ENCODE measurements around the gene GPR18.
"Not testable (repeated sequence)": the region's sequence is repeated elsewhere in the genome, so short reads cannot be mapped to it uniquely, and the experiment has no call there.

GPR18 gene

DNA sequence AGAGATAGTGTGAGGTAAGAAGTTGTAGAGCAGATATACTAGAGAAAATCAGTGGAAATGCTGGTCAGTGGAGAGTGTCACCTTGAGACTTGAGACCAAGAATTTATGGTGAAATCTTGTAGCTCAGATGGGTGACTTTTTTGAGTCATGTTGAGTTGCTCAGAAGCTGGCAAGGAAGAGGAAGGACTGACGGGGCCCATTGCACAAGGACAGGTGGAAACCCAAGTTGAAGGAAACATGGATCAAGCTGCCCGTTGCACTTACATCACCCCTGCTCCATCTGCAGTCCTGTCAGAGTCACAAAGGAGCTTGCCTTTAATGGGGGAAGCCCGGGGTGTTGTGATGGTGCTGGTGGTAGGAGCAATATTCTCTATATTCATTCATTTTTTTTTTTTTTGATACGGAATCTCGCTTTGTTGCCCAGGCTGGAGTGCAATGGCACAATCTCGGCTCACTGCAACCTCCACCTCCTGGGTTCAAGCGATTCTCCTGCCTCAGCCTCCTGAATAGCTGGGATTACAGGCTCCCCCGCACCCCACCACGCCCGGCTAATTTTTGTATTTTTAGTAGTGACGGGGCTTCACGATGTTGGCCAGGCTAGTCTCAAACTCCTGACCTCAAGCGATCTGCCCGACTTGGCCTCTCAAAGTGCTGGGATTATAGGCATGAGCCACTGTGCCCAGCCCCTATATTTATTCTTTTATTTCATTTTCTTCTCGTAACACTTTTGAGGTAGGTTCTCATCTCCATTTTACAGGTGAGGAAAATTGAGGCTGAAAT, 30.1 kb downstream of the GPR18 start:
- peak; percentile 93 for DNase-seq

DNA sequence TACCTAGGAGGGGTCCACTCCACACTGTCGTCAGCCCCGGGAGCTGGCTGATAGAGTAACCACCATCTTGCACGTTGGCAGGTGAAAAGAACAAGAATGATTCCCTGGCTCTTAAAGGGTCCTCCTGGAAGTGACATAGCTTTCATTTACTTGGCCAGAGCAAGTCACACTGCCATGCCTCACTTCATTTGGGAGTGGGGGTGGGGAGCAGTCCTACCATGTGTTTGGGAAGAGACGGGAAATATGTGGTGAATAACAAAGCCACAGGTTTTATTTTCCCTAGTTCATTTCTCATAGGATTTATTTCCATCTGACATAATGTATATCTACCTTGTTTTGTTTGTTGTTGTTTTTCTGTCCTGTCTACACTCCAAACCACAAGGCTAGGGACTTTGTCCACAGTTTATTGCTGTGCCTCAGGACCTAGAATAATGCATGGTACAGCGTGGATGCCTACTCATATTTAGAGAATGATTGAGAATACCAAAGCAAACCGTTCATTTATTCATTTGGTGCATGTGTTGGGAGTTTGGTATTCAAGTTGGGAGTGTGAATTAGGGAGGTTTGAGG, 30.8 kb downstream of the GPR18 start:
- no peak for DNase-seq

DNA sequence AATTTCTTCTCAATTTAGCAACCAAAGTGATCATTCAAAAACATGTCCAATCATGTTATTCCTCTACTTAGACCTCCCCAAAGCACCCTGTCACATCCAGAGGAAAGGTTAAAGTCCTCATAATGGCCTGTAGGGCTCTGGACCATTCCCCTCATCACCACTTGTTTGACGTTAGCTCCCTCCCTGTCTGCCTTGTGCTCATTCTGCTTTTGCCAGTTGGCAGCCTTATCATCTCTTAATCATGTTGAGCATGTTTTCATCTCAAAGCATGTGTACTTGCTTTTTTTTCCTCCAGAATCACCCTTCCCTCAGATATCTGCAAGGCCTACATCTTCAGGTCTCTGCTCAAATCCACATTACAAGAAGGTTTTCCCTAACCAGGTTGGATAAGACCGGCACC, 31.7 kb downstream of the GPR18 start:
- DNase-seq = no peak

DNA sequence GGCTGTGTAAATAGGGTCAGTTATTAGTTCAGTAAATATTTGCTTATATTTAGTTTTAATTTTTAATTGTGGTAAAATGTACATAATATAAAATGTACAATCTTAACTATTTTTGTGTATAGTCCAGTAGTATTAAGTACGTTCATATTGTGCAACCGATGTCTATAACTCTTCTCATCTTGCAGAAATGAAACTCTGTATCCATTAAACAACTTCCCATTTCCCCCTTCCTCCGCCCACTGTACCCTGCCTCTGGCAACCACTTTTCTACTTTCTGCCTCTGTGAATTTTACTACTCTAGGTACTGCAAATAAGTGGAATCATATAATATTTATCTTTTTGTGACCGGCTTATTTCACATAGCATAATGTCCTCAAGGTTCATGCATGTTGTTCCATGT, 33.1 kb downstream of the GPR18 start:
- peak; percentile 19 for DNase-seq

DNA sequence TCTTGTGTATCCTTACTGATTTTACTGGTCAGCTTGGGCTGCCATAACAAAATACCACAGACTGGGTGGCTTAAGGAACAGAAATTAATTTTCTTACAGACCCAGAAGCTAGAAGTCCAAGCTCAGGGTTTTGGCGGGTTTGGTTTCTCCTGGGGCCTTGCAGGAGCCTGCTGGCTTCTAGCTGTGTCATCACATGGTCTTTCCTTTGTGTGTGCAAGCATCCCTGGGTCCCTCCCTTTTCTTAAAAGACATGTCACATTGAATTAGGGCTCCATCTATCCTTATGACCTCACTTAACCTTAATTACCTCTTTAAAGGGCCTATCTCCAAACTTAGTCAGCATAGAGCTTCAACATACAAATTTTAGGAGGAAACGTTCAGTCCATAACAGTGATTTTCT, 34.2 kb downstream of the GPR18 start:
- DNase-seq = no peak

DNA sequence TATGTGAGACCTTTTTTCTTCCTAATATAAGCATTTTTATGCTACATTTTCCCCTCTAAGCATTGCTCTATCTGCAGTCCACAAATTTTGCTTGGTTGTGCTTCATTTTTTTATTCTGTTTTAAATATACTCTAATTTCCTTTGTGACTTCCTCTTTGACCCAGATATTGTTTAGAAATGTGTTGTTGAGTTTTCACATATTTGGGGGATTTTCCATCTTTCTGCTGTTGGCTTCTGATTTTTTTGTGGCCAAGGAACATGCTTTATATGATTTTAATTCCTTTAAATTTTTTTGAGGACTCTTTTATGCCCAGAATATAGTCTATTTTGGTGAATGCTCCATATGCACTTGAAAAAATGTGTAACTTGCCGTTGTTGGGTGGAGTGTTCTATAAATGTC, 34.6 kb downstream of the GPR18 start:
- no peak for DNase-seq

DNA sequence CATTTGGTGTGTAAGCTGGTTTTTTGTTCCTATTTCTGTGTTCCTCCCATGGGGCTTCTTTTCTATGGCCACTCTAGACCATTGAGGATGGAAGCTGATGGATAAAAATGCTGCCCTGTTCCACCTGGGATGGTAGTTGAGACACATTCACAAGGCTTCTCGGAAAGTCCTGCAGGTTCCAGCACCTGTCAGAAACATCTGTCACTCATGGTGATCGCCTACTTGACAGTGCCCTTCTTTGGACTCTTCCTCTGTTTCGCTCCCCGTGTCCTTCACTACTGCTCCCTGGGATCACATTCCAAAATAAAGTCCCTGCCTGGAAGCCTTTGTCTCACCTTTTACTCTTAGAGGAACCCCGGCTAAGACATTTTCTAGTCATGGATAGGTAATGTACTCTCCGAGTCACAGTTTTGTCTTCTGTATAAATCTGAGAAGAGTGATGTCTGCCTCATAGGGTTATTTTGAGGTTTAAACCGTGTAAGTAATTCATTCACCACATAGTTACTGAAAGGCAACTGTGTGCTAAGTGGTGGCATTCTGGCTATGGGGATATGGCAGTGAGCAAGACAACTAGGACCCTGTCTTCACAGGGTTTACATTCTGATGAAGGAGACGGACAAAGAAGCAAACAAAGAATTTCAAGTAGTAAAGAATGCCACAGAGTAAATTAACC, 36.5 kb downstream of the GPR18 start:
- no peak for DNase-seq

DNA sequence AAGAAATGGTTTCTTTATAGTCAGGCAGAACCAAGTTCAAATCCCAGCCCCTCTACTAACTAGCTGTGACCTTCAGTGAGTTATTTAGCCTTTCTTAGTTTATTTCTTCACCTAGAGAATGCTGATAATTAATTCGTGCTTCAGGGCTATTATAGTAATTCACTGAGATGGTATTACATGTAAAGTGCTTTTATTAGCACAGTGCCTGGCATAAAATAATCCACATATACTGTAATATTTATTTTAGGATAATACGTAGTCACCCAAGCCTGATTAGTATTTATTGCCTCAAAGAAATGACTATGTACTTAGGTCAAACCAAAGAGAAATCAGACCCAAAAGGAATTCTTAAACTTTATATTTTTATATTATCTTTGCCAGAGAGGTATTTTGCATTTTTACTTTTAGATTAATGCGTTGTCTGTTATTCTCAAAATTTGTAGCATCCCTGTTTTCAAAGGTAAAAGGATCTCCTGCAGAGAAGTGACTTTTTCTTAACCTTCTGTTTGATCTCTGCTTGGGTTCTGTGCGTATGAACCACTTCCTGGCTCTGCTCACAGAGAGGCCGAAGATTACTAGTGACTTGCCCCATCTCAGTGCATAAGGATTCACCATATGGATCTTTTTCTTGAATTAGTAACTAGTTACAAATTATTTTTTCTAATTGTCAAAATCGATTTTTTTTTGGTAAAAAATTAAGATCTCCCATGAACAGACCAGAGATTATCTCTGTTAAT, 37.8 kb downstream of the GPR18 start:
- DNase-seq = peak; percentile 29

DNA sequence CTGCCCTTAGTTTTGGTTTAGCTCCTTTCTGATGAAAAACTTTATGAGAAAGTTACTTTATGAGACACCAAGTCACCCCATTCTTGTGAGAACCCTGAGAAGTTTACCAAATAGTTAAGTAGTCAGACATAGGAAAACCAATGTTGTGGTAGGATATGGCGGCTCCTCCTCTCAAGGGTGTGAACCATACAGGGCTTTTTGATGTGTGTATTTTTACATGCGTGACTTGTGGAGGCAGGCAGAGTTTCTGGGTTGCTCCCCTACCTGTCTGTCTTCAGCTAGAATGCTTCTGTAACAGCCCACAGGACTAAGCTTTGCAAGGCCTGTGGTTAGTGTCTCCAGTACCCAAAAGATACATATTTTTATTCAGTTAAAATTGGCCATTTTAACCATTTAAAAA, 39.2 kb downstream of the GPR18 start:
- DNase-seq = no peak

DNA sequence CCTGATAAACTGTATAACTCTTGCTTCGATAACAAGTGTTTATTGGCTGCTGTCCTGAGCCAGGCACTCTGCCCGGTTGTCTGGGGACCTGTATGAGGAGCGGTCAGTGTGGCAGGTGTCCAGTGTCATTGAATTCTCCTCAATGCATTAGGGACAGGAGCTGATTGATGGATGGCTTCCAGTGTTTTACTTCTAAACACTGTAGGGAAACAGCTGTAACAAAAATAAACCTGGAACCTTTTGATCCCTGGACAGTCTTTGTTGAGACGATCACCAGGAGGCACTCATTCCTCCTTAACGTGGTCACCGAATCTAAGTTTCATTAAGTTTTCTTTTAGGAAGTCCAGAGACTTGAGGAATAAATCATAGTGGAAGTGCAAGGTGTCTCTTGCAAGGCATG, 39.6 kb downstream of the GPR18 start:
- DNase-seq = no peak

DNA sequence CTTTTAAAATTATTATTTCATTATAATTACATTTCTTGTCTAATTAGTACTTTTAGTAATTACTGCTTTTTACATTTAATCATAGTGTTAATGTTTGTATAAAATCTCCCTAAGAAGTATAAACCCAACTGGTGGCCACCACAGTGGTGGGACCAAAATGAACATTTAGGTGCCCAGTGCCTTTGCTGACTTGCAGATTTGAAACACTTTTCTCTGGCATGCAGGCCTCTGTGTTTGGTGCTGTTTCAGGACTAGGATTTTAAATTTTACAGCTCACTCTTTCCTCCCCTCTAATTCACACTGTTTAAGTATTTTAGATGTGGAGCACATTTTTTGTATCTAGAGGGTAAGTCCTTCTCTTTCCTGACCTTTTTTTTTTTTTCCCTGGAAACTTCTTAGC, 40.1 kb downstream of the GPR18 start:
- DNase-seq = no peak

DNA sequence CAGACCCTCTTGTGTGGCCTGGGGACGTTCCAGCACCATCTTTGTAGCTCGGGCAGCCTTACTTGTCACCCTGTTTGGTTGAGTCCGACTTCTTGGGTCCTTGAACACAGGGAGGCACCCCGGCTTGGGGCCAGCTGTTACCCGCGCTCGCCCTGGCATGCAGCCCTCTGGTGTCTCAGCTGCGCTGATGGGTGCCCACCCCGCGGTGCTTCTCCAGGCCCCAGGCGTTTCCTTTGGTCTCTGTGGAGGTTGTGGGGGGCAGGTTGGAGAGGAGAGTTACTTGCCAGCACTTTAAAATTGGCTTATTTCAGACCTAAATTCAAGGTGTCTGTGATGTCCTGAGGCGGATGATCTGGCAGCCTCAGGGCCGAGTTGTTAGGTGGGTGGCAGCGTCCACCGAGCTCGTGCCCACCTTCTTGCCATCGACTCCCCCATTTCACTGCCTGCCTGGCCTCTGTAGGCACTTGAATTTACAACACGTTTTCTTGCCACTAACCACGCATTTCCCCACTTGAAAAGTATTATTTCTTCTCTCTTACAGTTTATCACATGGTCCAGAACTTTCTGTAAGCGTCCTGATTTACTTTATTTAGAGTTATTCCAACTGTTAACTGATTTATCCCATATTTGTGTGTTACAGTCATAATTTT, 40.6 kb downstream of the GPR18 start:
- no peak for DNase-seq

DNA sequence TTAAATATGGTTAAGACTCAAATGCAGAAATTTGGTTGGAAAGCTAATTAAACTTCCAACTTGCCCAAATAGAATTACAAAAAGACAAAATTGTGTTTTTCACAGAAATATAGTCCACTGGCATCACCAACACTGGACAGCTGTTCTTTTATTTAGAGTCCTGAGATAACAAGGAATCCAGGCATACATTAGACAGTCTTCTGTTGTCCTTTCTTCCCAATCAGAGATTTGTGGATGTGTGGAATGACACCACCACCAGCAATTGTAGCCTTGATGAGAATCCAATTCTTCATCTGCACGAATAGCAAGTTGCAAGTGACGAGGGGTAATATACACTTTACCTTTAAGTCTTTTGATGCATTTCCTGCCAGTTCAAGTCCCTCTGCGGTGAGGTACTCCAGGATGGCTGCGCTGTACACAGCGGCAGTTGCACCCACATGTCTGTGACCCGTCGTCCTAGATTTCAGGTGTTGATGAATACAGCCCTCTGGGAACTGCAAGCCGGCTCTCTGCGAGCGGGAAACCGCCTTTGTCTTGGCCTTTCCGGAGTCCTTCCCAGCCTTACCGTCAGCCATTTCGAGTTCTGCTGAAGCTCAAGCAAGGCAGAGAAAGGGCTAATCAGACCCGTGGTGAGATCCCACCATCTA, 42.9 kb downstream of the GPR18 start:
- no peak for DNase-seq

DNA sequence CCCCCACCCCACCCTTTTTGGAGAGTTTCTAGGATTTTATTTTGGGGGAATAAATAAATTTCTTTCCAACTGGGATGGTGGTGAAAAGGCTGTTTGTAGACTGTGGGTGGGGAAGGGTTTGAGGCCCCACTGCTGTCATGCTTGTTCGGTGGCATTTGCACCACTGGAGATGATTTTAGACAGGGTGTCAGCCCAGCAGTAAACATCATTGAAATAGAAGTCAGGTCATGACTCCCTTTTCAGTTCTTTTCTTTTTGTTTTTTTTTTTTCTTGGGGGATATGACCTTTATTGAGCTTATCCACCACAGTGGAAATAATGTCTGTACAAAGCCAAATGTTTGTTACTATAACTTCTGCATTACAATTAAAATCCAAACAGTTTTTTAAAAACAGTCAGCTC, 43.4 kb downstream of the GPR18 start:
- DNase-seq = no peak

DNA sequence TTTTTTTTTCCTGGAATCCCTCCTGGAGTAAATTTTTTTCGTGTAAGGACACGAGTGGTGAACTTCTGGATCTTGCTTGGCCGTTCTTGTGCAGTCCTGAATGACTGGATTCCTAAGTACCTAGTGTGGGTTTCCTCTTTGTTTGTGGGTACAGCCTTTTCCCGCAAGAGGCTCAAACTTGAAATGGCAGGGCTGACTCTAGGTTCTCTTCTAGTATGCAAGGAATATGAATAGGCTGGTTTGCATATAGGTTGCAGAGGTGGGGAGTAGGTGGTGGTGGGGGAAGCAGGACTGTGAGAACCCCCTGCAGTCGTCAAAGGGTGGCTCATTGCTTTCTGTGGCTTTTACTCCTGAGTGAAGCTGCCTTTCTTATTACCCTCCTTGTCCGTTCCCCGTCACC, 43.9 kb downstream of the GPR18 start:
- DNase-seq = no peak

DNA sequence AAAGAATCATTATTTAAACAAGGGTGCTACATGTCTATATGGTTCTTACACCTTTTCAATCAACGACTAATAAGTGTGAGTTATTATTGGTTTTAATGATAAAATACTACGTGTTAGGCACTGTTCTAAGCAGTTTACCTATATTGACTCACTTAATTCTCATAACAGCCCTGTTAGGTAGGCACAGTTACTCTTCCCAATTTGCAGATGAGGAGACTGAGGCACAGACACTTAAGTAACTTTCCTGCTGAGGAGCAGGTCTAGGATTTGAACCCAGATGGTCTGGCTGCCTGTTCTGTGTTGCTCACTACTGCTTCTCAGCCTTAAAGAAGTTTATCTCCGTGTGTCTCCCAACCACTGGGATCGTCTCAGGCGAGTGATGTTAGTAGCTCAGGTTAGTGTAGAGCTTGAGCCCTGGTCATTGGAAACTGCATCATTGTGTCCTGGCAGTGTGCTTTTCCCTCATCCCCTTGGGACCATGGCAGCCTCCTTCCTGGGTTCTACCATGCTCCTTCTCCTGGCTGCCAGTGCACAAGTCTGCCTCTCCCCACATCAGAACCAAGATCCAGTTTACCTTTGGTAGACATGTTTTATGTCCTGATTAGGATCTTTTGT, 46.7 kb downstream of the GPR18 start:
- DNase-seq = no peak

DNA sequence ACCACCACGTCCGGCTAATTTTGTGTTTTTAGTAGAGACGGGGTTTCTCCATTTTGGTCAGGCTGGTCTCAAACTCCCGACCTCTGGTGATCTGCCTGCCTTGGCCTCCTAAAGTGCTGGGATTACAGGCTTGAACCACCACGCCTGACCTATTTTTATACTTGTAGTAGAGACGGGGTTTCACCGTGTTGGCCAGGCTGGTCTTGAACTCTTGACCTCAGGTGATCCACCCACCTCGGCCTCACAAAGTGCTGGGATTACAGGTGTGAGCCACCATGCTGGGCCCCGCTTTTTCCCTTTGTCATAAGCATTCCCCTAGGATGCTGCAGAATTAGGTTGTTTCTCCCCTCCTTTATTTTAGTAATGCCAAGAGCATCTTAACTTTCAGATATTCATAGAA, 47.6 kb downstream of the GPR18 start:
- DNase-seq = not testable (repeated sequence)

DNA sequence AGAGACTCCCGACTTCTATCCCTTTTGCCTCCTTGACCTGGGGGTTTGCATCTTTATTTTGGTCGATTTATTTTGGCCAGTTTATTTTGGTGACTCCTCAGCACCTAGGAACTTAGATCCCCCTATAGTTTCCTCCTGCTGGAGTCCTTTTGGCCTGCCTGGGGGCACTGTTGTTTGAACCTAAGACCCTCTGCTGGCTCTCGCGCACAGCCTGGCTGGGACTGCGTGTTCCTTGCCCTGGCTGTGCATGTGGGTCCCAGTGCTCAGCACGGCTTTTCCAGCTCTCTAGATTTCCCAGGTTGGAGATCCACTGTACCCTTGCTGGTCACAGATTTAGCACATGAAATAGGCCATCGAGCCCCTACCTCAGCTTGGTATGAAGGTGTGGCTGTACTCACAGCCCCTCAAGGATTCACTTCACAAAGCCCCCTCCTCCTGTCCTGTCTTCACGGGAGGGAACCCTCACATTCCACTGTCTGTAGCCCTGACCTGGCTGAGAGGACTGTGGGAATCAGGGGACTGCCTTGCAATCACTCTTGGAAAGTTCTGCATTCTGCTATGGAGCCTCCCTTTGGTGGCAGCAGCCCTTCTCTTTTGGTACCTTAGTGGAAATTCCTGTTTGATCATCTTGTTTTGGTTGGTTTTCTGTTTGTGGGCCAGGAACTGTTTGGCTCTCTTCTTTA, 49.2 kb downstream of the GPR18 start:
- no peak for DNase-seq

DNA sequence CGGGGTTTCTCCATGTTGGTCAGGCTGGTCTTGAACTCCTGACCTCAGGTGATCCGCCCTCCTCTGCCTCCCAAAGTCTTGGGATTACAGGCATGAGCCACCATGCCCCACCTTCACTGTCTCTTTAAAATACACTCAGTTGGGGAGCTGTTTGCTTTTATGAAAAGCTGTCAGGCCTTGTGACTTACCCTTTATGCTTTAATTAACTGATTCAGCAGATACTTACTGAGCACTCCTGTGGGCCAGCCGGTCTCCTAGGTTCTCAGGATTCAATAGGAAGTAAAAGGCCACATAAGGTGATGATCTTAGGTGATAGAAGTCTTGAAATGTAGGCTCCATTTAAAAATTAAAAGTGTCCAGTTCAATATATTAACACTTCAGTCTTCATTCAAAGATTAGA, 50.0 kb downstream of the GPR18 start:
- no peak for DNase-seq

DNA sequence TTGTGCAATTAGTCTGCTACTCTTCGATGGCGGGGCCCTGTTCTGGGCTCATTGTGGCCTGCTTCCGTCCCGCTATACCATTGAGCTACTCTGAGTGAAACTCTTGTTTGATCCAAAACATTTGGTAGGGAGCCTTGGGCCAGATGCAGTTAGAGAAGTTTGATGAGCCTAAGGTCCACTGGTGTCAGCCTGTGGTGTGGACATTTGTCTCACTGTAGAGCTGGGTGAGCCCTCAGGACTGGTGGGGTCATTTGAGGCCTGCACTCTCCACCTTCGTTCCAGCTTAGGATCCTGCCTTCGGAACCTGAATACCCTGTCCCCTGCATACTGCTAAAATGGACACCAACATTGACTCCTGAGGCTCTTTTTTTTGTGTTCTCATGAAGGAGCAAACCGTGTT, 50.7 kb downstream of the GPR18 start:
- no peak for DNase-seq

DNA sequence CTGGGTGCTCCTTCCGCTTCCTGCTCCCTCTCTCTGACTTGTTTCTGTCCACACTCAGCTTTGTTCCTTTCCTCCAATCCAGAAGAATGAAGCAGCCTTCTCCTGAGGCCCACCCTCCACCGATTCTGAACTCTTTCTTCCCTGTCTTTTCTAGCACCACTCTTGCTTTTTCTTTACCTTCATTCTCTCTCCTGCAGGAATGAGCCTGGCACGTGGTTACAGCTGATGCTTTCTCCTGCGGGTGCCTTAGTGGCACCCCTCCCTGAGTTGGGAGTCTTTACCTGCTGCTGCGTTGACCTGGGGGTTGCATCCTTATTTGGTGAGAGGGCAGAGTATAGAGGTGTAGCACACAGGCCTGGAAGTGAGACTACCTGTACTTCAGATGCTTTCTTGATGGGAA, 51.3 kb downstream of the GPR18 start:
- no peak for DNase-seq

DNA sequence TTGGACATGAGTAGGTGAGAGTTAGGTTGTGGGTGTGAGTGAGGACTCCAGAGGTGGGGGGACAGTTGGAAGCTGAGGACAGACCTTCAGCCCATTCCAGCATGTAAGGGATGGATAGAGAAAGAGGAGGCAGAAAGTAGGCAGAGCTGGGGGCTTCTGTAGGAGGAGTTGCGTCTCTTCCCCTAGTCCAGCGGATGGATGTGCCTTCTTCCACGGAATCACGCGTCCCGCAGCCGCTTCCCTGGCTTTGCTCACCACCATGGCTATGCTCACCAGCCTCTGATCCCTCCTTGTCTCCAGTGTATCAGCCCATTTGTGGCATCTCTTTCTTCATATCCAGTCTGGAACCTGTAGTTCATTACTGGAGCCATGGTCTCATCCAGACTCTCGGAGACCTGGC, 52.0 kb downstream of the GPR18 start:
- DNase-seq = no peak
